ENCODE measurements around the gene RAMP2. TPM values are rescaled to one million over a fixed set of nuclear protein-coding genes. Genes with fewer than 3 reads are reported as not detected.

The RAMP2 gene
- 1.6 and 2.4 TPM in 2 replicates for total RNA-seq
- long read RNA-seq: 0 reads

- Mint-ChIP-seq H3K4me1 (ENCODE audit: unreplicated experiment) (peaks cover 7% of the 10 kb centered on the region), H3K27ac (ENCODE audit: unreplicated experiment) (no peak within 1 kb of the TSS), H3K27me3 (ENCODE audit: unreplicated experiment) (peaks cover 32% of the 10 kb centered on the region), H3K36me3 (ENCODE audit: unreplicated experiment) (no peaks in the 10 kb centered on the region), H3K4me3 (ENCODE audit: unreplicated experiment) (peak within 1 kb of the TSS; percentile 63), H3K9me3 (ENCODE audit: unreplicated experiment) (no peaks in the 10 kb centered on the region)
- TF ChIP-seq, protein P1, sequence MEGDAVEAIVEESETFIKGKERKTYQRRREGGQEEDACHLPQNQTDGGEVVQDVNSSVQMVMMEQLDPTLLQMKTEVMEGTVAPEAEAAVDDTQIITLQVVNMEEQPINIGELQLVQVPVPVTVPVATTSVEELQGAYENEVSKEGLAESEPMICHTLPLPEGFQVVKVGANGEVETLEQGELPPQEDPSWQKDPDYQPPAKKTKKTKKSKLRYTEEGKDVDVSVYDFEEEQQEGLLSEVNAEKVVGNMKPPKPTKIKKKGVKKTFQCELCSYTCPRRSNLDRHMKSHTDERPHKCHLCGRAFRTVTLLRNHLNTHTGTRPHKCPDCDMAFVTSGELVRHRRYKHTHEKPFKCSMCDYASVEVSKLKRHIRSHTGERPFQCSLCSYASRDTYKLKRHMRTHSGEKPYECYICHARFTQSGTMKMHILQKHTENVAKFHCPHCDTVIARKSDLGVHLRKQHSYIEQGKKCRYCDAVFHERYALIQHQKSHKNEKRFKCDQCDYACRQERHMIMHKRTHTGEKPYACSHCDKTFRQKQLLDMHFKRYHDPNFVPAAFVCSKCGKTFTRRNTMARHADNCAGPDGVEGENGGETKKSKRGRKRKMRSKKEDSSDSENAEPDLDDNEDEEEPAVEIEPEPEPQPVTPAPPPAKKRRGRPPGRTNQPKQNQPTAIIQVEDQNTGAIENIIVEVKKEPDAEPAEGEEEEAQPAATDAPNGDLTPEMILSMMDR (IDR thresholded peaks at IDR 0.05): no peak
- DNase-seq (ENCODE audit: extremely low spot score, unreplicated experiment): peak; percentile 86
Measured at GRCh38 chr17:42760652-42761581, at the start of gene RAMP2. Gene RAMP2 (plus strand): TSS chr17:42761227. CDS start chr17:42761262, 35 bp downstream.

- Mint-ChIP-seq H3K4me3 (ENCODE audit: unreplicated experiment) (no peak overlapping the region), H3K27me3 (ENCODE audit: unreplicated experiment) (no peaks in the 10 kb centered on the region), H3K4me1 (ENCODE audit: unreplicated experiment) (no peaks in the 10 kb centered on the region), H3K9me3 (ENCODE audit: unreplicated experiment) (no peaks in the 10 kb centered on the region), H3K36me3 (ENCODE audit: unreplicated experiment) (peaks cover 52% of the 10 kb centered on the region), H3K27ac (ENCODE audit: unreplicated experiment) (no peak overlapping the region)
- no peak for DNase-seq (ENCODE audit: extremely low spot score, unreplicated experiment)
- TF ChIP-seq, protein P1 (IDR thresholded peaks at IDR 0.05): peak; percentile 76
Measured at GRCh38 chr17:42720996-42721583, 39.9 kb upstream of the RAMP2 start.

- Mint-ChIP-seq H3K4me1 (ENCODE audit: unreplicated experiment) (no peaks in the 10 kb centered on the region), H3K27me3 (ENCODE audit: unreplicated experiment) (no peaks in the 10 kb centered on the region), H3K4me3 (ENCODE audit: unreplicated experiment) (no peak overlapping the region), H3K9me3 (ENCODE audit: unreplicated experiment) (no peaks in the 10 kb centered on the region), H3K27ac (ENCODE audit: unreplicated experiment) (no peak overlapping the region), H3K36me3 (ENCODE audit: unreplicated experiment) (peaks cover 41% of the 10 kb centered on the region)
- TF ChIP-seq, protein P1 (IDR thresholded peaks at IDR 0.05): no peak
- DNase-seq (ENCODE audit: extremely low spot score, unreplicated experiment): no peak
Measured at GRCh38 chr17:42723636-42724035, 37.4 kb upstream of the RAMP2 start.

DNA sequence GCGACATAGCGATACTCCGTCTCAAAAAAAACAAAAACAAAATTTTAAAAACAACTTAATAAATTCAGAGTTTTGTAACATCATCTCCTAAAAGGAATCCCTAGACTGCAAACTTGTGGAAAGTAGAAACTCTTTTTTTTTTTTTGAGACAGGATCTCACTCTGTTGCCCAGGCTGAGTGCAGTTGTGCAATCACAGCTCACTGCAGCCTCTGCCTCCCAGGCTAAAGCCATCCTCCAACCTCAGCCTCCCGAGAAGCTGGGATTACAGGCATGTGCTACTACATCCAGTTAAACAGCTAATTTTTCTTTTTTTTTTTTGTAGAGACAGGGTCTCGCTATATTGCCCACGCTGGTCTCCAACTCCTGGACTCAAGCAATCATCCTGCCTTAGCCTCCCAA lies 35.9 kb upstream of the RAMP2 start:
- H3K27ac Mint-ChIP-seq (ENCODE audit: unreplicated experiment): no peak overlapping the region

More for the DNA sequence above, 35.9 kb upstream of the RAMP2 start:
- DNase-seq (ENCODE audit: extremely low spot score, unreplicated experiment): no peak
- Mint-ChIP-seq H3K27me3 (ENCODE audit: unreplicated experiment) (no peaks in the 10 kb centered on the region), H3K4me1 (ENCODE audit: unreplicated experiment) (no peaks in the 10 kb centered on the region), H3K4me3 (ENCODE audit: unreplicated experiment) (no peak overlapping the region), H3K9me3 (ENCODE audit: unreplicated experiment) (no peaks in the 10 kb centered on the region), H3K36me3 (ENCODE audit: unreplicated experiment) (peaks cover 35% of the 10 kb centered on the region)
- TF ChIP-seq, protein P1 (IDR thresholded peaks at IDR 0.05): no peak

Data from osteocyte (in vitro differentiated cells).